GM21360 (cell line): ENCODE results near the gene RPTOR.
"Not testable (repeated sequence)": the region's sequence is repeated elsewhere in the genome, so short reads cannot be mapped to it uniquely, and the experiment has no call there.

ENCODE experiments used
- ATAC-seq: cut with Tn5 transposase; IDR thresholded peaks from one replicate; pipeline ENCODE4 v1.9.1; 2021; ENCODE audit warnings: mild to moderate bottlenecking, moderate library complexity; ENCODE audit not compliant: unreplicated experiment

The RPTOR gene

GRCh38 chr17:80539022-80539641 is 5.5 kb upstream of the RPTOR start:
- no peak for ATAC-seq

- no peak for ATAC-seq
Measured at GRCh38 chr17:80545499-80545826, 825 bp downstream of the RPTOR start.

DNA sequence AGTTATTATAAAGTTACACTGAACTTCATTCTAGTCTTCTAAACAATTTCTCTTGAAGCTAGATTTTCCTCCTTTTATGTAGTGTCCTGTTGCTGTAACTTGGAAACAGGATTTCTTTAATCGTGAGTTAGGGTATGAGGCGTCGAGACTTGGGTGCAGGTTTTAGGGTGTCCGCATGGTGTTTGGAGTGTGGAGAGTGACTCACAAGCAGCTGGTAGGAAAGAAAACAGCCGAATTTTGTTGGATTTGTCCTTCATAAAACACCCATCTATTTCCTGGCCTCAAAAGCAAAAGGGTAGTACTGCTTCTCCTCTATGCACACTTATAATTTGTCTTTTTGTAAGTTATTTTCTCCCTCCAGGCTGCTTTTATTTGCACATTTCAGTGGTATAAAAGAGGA is 1.6 kb downstream of the RPTOR start:
- no peak for ATAC-seq

- no peak for ATAC-seq
Measured at GRCh38 chr17:80552523-80552922, 7.9 kb downstream of the RPTOR start.

DNA sequence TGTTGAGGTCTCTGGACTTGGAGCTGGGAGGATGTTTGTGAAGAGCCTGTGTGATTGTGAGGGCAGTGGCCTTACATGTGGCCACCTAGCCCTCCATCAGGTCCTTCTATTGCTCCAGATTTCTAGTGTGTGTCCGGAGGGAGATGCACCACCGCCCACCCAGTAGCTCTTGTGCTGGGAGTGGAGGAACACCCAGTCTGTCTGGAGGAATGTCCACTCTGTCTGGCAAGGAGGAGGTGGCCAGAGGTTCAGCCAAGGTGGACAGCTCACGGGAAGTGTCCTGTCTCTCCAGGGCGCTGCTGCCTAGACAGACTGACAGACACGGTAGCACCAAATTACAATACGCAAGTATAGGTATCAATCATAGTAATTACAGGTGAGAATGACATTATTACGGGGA is 10.6 kb downstream of the RPTOR start:
- ATAC-seq: no peak

DNA sequence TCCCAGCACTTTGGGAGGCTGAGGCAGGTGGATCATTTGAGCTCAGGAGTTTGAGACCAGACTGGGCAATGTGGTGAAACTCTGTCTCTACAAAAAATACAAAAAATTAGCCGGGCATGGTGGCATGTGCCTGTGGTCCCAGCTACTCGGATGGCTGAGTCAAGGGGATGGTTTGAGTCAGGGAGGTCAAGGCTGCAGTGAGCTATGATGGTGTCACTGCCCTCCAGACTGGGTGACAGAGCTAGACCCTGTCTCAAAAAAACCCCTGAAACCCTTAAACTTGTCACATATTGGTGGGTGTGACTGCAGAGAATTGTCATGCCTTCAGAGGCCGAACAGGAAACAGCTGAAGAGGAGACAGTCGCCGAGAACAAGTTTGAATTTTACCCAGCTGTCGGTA is 13.4 kb downstream of the RPTOR start:
- ATAC-seq: no peak

GRCh38 chr17:80559825-80560251 is 15.2 kb downstream of the RPTOR start:
- no peak for ATAC-seq

DNA sequence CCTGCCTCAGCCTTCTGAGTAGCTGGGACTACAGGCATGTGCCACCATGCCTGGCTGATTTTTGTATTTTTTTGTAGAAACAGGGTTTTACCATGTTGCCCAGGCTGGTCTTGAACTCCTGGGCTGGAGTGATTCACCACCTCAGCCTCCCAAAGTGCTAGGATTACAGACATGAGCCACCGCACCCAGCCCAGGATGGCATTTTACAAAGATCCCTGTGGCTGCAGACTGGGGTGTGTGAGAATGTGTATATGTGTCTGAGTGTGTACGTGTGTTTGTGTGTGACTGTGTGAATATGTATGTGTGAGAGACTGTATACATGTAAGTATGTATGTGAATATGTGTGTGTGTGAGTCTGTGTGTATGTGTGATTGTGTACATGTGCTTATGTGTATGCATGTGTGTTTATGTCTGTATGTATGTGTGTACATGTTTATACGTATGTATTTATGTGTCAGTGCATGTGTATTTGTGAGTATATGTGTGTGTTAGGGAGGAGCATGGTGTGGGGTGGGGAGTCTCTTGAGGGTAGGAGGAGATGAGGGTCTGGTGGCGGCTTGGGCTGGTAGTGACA is 17.0 kb downstream of the RPTOR start:
- ATAC-seq: no peak

GRCh38 chr17:80564545-80564944 is 19.9 kb downstream of the RPTOR start:
- no peak for ATAC-seq

- no peak for ATAC-seq
Measured at GRCh38 chr17:80565343-80566053, 20.9 kb downstream of the RPTOR start.

- no peak for ATAC-seq
Measured at GRCh38 chr17:80566054-80566400, 21.4 kb downstream of the RPTOR start.

- no peak for ATAC-seq
Measured at GRCh38 chr17:80568246-80568645, 23.6 kb downstream of the RPTOR start.

- ATAC-seq: no peak
Measured at GRCh38 chr17:80569924-80570323, 25.3 kb downstream of the RPTOR start.

GRCh38 chr17:80573701-80574100 is 29.1 kb downstream of the RPTOR start:
- no peak for ATAC-seq

DNA sequence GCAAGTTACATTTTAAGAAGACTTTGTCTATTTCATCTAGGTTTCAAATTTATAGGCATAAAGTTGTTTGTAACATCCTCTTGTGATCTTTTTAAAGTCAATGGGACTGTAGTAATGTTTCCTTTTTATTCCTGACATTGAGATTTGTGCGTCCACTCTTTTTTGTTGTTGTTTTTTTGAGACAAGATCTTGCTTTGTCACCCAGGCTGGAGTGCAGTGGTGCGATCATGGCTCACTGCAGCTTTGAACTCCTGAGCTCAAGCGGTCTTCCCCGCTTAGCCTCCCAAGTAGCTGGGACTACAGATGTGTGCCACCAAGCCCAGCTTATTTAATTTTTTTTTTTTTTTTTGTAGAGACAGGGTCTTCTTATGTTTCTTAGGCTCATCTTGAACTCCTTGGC is 29.9 kb downstream of the RPTOR start:
- ATAC-seq: no peak

DNA sequence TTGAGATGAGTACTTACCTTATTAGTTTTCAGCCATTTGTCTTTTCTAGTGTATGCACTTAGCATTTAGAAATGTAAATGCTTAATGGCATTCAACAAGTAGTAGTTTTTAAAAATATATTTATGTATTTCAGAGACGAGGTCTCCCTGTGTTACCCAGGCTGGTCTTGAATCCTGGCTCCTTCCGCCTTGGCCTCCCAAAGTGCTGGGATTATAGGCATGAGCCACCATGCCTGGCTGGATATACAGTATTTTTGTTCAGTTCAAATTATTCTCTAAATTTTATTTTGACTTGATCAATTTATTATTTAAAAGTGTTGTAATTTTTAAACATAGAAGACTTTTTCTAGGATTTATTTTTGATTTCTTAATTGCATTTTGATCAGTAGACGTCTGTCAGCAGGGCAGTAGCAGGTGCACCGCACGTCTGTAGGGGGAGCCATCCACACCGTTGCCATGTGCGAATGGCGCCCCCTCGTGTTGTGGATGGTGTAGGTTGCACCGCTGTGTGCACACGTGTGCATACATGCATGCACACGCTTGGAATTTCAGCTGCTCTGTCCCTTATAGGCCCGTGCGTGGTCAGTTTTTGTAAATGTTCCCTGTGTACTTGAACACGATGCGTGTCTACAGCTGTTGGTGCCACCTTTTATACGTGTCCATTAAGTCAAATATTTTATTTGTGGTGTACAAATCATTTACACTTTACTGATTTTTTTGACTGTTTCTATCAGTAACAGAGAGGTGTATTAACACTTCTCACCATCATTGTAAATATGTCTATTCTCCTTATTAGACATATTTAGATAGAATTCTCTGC is 30.6 kb downstream of the RPTOR start:
- peak; percentile 84 for ATAC-seq

- no peak for ATAC-seq
Measured at GRCh38 chr17:80577876-80578570, 33.4 kb downstream of the RPTOR start.

- not testable (repeated sequence) for ATAC-seq
Measured at GRCh38 chr17:80578668-80579388, 34.2 kb downstream of the RPTOR start.

GRCh38 chr17:80582165-80582564 is 37.5 kb downstream of the RPTOR start:
- no peak for ATAC-seq

GRCh38 chr17:80584176-80584905 is 39.7 kb downstream of the RPTOR start:
- no peak for ATAC-seq
